HG03575 (cell line): ENCODE data around the gene TSPAN3.

Source experiments
- ATAC-seq: cut with Tn5 transposase; IDR thresholded peaks from one replicate; pipeline ENCODE4 v1.9.1; 2021; ENCODE audit not compliant: unreplicated experiment, insufficient number of reproducible peaks, low FRiP score; ENCODE audit errors: extremely low read depth

Gene TSPAN3

GRCh38 chr15:77037388-77038209, 33.3 kb downstream of the TSPAN3 start:
- no peak for ATAC-seq

DNA sequence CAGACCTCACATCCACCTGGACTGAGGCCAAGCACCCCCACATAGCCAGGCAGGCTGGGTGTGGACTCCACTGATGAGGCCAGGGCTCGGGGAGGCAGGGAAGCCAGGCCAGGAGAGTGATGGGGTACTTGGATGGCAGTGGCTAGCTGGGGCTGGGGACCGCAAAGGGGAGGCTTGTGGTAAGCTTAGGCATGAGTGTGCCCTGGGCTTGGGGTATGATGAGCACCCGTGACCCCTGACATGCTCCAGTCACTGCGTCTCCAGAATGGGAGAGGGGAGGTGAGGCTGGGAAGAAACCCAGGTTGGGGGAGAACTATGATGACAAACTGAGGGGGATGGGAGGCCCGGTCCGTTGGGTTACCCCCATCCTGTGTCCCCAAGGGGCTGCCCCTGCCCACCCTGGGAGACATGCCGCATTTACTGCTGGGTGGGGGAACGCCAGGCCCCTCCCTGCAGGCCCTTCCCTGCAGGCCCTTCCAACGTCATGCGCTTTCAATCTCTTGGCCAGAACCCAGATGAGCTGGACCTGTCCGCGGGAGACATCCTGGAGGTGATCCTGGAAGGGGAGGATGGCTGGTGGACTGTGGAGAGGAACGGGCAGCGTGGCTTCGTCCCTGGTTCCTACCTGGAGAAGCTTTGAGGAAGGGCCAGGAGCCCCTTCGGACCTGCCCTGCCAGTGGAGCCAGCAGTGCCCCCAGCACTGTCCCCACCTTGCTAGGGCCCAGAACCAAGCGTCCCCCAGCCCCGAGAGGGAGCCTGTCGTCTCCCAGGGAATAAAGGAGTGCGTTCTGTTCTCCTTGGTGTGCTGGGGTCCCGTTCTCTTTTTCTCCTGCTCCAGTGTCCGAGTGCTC, 34.1 kb downstream of the TSPAN3 start:
- ATAC-seq = no peak

DNA sequence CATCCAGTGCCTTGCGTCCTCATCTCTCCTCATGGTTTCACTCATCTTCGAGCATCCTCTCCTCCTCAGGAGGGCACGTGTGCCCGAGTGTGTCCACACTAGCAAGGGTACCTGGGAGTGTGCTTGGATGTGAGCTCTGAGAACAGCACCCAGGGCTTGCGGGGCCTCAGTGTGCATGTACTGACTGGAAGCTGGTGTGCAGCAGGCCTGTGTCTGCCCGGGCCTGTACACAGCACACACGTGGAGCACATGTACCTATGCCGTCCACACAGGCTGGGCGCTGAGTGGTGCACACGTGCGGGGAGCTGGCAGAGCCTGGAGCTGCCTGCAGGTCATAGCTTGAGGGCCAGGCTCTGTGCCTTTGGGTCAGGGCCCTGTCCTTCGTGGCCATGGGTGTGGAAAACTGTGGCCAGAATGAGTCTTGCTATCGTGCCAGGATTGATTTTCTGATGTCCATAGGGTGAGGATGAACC, 34.9 kb downstream of the TSPAN3 start:
- ATAC-seq = no peak

GRCh38 chr15:77035584-77035983, 35.3 kb downstream of the TSPAN3 start:
- ATAC-seq = no peak

DNA sequence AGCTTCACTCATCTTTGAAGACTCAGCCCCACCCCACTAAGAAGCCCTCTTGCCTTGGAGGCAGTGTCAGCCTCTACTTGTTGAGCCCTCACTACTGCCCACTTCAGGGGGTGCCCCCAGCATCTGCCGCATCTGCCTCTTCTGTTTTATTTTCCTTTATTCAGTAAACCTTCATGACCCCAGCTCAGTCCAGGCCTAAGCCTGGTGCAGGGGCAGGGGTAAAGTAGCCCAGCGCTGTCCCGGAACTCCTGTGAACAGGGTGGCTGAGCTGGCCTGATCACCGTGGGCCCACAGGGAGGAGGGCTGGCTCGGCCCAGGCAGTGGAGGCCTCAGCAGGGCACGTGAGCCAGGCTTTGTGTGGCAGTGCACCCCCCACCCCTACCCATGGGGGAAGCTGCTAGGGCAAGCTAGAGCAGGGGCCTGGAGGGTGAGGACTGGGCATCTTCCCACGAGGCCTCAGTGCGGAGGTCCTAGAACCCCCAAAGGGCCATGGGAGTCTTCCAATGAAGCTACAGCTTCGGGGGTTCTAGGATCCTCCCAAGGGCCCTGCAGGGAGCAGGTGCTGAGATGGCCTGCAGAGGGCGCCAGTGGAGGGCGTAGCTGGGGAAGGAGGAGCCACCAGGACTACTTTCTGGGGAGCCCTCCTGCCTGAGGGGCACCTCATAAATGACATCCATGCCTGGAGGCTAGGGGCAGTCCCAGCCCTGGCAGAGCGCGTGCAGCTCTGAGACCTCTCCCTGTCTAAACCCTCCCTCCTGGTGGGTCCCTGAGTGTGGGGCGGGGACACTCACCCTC, 36.0 kb downstream of the TSPAN3 start:
- no peak for ATAC-seq

- no peak for ATAC-seq
These were observed 36.9 kb downstream of the TSPAN3 start for GRCh38 chr15:77033729-77034671.

DNA sequence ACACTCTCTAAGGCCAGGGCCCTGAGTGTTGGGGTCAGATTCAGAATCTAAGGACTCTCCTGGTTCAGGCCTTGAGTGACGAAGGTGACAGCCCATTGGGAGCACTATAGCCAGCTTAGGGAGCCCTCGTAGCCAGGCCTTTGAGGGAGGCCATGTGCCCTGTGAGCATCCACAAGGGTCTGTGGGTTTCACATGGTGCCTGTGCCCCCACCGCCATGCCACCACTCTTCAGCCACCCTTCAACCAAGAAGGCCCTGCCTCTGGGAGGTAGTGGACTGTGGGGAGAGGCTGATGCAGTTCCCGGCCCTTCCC, 37.5 kb downstream of the TSPAN3 start:
- ATAC-seq = no peak

GRCh38 chr15:77032647-77033416, 38.1 kb downstream of the TSPAN3 start:
- ATAC-seq = no peak

- ATAC-seq = no peak
These were observed 38.8 kb downstream of the TSPAN3 start for GRCh38 chr15:77032052-77032646.

DNA sequence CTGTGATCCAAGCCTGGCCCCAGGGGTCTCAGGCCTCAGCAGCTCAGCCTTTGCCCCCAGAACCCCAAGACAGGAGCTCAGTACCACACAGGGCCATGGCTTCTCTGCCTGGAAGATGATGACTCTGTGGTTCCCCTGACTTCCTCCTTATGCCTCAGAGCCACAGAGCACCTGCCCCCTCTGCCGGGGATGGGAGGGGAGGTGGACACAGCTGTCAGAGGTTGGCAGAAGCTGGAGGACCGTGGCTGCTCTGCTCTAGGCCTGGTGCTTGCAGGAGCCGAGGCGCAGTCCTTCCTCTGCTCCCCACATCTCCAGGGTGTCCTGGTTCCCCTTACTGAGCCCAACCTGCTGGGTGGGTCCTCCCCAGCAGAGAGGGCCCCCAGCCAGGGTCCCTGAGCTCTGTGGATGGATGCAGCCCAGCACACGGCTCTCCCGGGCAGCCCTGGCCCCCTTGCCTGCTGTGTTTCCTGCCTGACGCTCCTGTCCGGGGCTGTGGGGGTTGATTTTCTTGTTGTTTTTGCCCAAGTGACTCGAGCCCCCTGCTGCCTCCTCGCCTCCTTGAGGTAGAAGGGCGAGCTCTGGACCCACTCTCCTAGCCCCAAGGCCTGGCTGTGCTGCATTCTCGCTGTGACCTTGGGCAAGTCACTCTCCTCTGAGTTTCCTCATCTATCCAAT, 39.4 kb downstream of the TSPAN3 start:
- no peak for ATAC-seq

- no peak for ATAC-seq
These were observed 40.0 kb downstream of the TSPAN3 start for GRCh38 chr15:77030928-77031375.

- no peak for ATAC-seq
These were observed 40.6 kb downstream of the TSPAN3 start for GRCh38 chr15:77030048-77030927.

DNA sequence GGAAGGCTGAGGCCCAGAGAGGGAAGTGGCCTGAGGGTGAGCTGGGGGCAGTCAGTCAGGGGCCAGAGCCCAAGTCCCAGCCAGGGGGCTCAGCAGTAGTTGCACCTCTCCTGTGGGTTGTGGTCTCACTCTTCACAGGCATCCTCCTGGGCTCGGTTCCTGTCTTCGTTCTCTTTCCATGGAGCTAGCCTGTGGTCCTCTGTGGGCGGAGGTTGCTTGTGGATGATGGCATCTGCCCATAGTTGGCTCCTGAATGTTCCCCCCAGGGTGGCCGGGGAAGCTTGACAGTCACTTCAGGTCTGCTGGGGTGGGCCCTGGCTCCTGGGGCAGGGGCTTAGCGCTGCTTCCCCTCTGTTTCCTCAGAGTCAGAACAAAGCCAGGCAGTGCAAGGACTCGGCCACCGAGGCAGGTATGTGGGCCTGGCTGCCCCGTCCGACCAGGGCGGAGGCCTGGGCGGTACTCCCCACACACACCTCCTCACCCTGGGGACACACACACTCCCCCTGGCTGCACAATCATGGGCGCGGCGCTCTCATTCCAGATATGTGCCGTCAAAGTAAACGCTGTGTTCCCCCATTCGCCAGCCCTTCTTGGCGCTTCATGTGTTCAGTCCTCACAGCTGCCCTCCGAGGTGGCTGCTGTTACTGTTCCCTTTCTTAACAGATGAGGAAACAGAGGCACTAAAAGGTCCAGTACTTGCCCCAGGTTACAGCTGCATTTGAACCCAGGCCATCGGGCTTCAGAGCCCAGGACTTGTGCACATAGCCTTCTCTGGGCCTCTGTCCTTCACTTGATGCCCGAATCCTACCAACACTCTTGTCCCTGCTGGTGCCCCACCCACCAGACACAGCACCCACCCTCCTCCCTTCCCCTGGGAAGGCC, 41.5 kb downstream of the TSPAN3 start:
- ATAC-seq = no peak

- ATAC-seq = no peak
These were observed 42.3 kb downstream of the TSPAN3 start for GRCh38 chr15:77028451-77029165.
